Mammary epithelial cell (primary cell): ENCODE data around the gene PLA2G4B.

Source experiments
- CTCF ChIP-seq, 2 donors: IDR thresholded peaks in 1 of 2; conservative IDR thresholded peaks in 1 of 2; 2 replicates each; pipeline ENCODE4 v1.5.1; 2011 to 2012; ENCODE audit warnings: inconsistent platforms in 2 of 2, low read length in 2 of 2, mild to moderate bottlenecking in 2 of 2, control low read depth in 1 of 2, low read depth in 1 of 2; ENCODE audit not compliant: insufficient read depth in 1 of 2; ENCODE audit errors: extremely low read depth in 1 of 2
- EZH2 ChIP-seq: IDR thresholded peaks from 2 replicates; pipeline ENCODE4 v1.6.1; 2012; ENCODE audit warnings: low read length, inconsistent platforms, borderline replicate concordance

- TF ChIP-seq CTCF (conservative IDR thresholded peaks at IDR 0.05 in 1 of 2, IDR thresholded peaks at IDR 0.05 in 1 of 2; ENCODE audit: extremely low read depth in 1 of 2, insufficient read depth in 1 of 2, low read depth in 1 of 2, low read length in 2 of 2) (no peak), EZH2 (no peak)
These were observed 36.7 kb upstream of the PLA2G4B start for GRCh38 chr15:41801850-41802455.
